ENCODE results near the gene UNC13A.
A peak's percentile ranks its signal among the peaks of the same experiment; 100 is the strongest.
"Not testable (repeated sequence)": the region's sequence is repeated elsewhere in the genome, so short reads cannot be mapped to it uniquely, and the experiment has no call there.

The UNC13A gene

GRCh38 chr19:17590866-17591265 is 97.3 kb downstream of the UNC13A start:
- TF ChIP-seq CTCF (IDR thresholded peaks at IDR 0.05; ENCODE audit: extremely low read depth, missing control alignments) = no peak
- no peak for DNase-seq (ENCODE audit: low spot score)

GRCh38 chr19:17585395-17585794 is 102.8 kb downstream of the UNC13A start:
- DNase-seq (ENCODE audit: low spot score) = not testable (repeated sequence)

- DNase-seq (ENCODE audit: low spot score) = no peak
- no peak for TF ChIP-seq CTCF (IDR thresholded peaks at IDR 0.05; ENCODE audit: extremely low read depth, missing control alignments)
Measured at GRCh38 chr19:17584132-17584531, 104.0 kb downstream of the UNC13A start.

GRCh38 chr19:17582613-17583012 is 105.5 kb downstream of the UNC13A start:
- TF ChIP-seq CTCF (IDR thresholded peaks at IDR 0.05; ENCODE audit: extremely low read depth, missing control alignments) = no peak
- no peak for DNase-seq (ENCODE audit: low spot score)

- no peak for TF ChIP-seq CTCF (IDR thresholded peaks at IDR 0.05; ENCODE audit: extremely low read depth, missing control alignments)
- no peak for DNase-seq (ENCODE audit: low spot score)
Measured at GRCh38 chr19:17581211-17581874, 106.8 kb downstream of the UNC13A start.

- no peak for TF ChIP-seq CTCF (IDR thresholded peaks at IDR 0.05; ENCODE audit: extremely low read depth, missing control alignments)
- no peak for DNase-seq (ENCODE audit: low spot score)
Measured at GRCh38 chr19:17580470-17581144, 107.5 kb downstream of the UNC13A start.

- TF ChIP-seq CTCF (IDR thresholded peaks at IDR 0.05; ENCODE audit: extremely low read depth, missing control alignments) = no peak
- peak; percentile 85 for DNase-seq (ENCODE audit: low spot score)
Measured at GRCh38 chr19:17579661-17580244, 108.4 kb downstream of the UNC13A start.
